Hepatocyte (in vitro differentiated cells): Measurements from ENCODE around the gene HECTD1.

ENCODE experiments used
- EZH2 ChIP-seq: fragments of 200-600 bp; sonication (generic); IDR thresholded peaks from 2 replicates; pipeline ENCODE4 v1.6.1; 2016; ENCODE audit warnings: antibody characterized with exemption, mild to moderate bottlenecking, borderline replicate concordance
- EZH2phosphoT487 ChIP-seq: fragments of 200-600 bp; sonication (generic); IDR thresholded peaks from one replicate; pipeline ENCODE4 v1.6.1; 2018; ENCODE audit warnings: antibody characterized with exemption, mild to moderate bottlenecking, low read depth, moderate library complexity; ENCODE audit not compliant: unreplicated experiment, severe bottlenecking
- TF ChIP-seq, protein P1 (sequence below): fragments of 200-600 bp; sonication (generic); IDR thresholded peaks from 2 replicates; pipeline ENCODE4 v1.5.1; 2016; ENCODE audit warnings: antibody characterized with exemption, mild to moderate bottlenecking; ENCODE audit not compliant: poor library complexity

DNA sequence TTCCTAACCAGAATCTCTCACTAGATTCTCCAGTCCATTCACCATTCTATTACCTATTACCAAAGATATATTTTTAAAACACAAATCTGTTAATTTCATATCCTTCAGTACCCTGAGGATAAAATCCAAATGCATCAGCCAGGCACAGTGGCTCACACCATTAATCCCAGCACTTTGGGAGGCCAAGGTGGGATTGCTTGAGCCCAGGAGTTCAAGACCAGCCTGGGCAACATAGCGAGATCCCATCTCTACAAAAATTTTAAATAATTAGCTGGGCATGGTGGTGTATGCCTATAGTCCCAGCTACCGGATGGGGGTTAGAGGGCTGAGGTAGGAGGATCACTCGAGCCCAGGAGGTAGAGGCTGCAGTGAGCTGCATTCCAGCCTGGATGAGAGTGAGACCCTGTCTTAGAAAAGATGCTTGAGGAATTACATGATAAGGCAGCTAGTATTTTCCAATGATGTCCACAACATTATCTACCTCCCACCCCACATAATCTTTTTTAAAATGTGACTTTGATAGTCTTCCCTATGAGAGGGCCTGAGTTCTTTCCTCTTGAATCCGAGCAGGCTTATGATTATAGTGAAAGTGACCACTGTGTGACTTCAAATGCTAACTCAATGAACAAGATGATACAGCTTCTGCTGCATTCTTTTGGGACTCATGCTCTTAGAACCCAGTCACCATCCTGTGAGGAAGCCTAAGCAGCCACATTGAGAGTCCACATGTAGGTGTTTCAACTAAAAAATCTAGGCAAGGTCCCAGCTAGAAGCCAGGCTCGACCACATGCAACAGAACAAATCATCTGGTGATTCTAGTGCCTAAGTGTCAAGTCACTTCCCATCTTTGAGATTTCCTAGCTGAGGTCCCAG, 18.0 kb downstream of the HECTD1 start:
- TF ChIP-seq, protein P1, sequence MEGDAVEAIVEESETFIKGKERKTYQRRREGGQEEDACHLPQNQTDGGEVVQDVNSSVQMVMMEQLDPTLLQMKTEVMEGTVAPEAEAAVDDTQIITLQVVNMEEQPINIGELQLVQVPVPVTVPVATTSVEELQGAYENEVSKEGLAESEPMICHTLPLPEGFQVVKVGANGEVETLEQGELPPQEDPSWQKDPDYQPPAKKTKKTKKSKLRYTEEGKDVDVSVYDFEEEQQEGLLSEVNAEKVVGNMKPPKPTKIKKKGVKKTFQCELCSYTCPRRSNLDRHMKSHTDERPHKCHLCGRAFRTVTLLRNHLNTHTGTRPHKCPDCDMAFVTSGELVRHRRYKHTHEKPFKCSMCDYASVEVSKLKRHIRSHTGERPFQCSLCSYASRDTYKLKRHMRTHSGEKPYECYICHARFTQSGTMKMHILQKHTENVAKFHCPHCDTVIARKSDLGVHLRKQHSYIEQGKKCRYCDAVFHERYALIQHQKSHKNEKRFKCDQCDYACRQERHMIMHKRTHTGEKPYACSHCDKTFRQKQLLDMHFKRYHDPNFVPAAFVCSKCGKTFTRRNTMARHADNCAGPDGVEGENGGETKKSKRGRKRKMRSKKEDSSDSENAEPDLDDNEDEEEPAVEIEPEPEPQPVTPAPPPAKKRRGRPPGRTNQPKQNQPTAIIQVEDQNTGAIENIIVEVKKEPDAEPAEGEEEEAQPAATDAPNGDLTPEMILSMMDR: no peak
- TF ChIP-seq EZH2 (no peak), EZH2phosphoT487 (no peak)
